HepG2 (cell line): ENCODE results near the gene MAN2A2. TPM values are rescaled to one million over a fixed set of nuclear protein-coding genes. Genes with fewer than 3 reads are reported as not detected.

Source experiments
- ADNP ChIP-seq: sonication (generic); formaldehyde crosslinking; IDR thresholded peaks from 2 replicates; pipeline ENCODE4 v1.4.0; 2020; ENCODE audit warnings: missing genetic modification reagents
- ATF2 ChIP-seq: sonication (generic); formaldehyde crosslinking; IDR thresholded peaks from 2 replicates; pipeline ENCODE4 v1.4.0; 2020; ENCODE audit warnings: missing genetic modification reagents
- ERF ChIP-seq: IDR thresholded peaks from 2 replicates; pipeline ENCODE4 v1.6.1; 2018; ENCODE audit warnings: missing biosample characterization, missing genetic modification reagents
- FOXO1 ChIP-seq: sonication (generic); formaldehyde crosslinking; IDR thresholded peaks from 2 replicates; pipeline ENCODE4 v1.4.0; 2020; ENCODE audit warnings: missing genetic modification reagents
- GATAD2A ChIP-seq: IDR thresholded peaks from 2 replicates; pipeline ENCODE4 v1.6.1; 2016
- GZF1 ChIP-seq: sonication (generic); formaldehyde crosslinking; IDR thresholded peaks from 2 replicates; pipeline ENCODE4 v1.5.1; 2020; ENCODE audit warnings: mild to moderate bottlenecking, missing genetic modification reagents
- HBP1 ChIP-seq: IDR thresholded peaks from 2 replicates; pipeline ENCODE4 v1.6.1; 2016; ENCODE audit warnings: low read depth, control low read depth
- ISL2 ChIP-seq: sonication (generic); formaldehyde crosslinking; IDR thresholded peaks from 2 replicates; pipeline ENCODE4 v1.5.0; 2020; ENCODE audit warnings: missing genetic modification reagents
- LRRFIP1 ChIP-seq: sonication (generic); formaldehyde crosslinking; conservative IDR thresholded peaks from 2 replicates; pipeline ENCODE4 v1.4.0; 2020; ENCODE audit warnings: missing genetic modification reagents
- MTF2 ChIP-seq: sonication (generic); formaldehyde crosslinking; IDR thresholded peaks from 2 replicates; pipeline ENCODE4 v1.5.0; 2020; ENCODE audit warnings: missing genetic modification reagents, borderline replicate concordance
- PATZ1 ChIP-seq: sonication (generic); formaldehyde crosslinking; IDR thresholded peaks from 2 replicates; pipeline ENCODE4 v1.4.0; 2020; ENCODE audit warnings: missing genetic modification reagents
- PCBP1 ChIP-seq: fragments of 200-400 bp; formaldehyde crosslinking; IDR thresholded peaks from 2 replicates; pipeline ENCODE4 v1.6.1; 2017; ENCODE audit warnings: mild to moderate bottlenecking, low read depth, low read length, borderline replicate concordance
- TBX2 ChIP-seq: sonication (generic); formaldehyde crosslinking; IDR thresholded peaks from 2 replicates; pipeline ENCODE4 v1.5.0; 2020; ENCODE audit warnings: missing genetic modification reagents, mild to moderate bottlenecking, borderline replicate concordance
- ZNF746 ChIP-seq: sonication (generic); formaldehyde crosslinking; IDR thresholded peaks from 2 replicates; pipeline ENCODE4 v1.8.0; 2022; ENCODE audit warnings: mild to moderate bottlenecking, missing genetic modification reagents
- ZNF788 ChIP-seq: sonication (generic); formaldehyde crosslinking; IDR thresholded peaks from 2 replicates; pipeline ENCODE4 v1.5.0; 2020; ENCODE audit warnings: mild to moderate bottlenecking, missing genetic modification reagents, borderline replicate concordance
- polyA plus RNA-seq, 8 experiments: library from polyadenylated mRNA; depleted of rRNA in 3 of 8; stranded (reverse) in 7 of 8; unstranded in 1 of 8; fragments of >200 nt; fragmentation: Illumina TruSeq in 4 of 8; extraction: Trizol in 4 of 8; gene quantifications; 2 replicates each; pipeline versions ENCODE4 v1.2.1 to v1.2.3, GENCODE V29; 2011 to 2016; ENCODE audit warnings: low read depth in 4 of 8, missing spikeins in 1 of 8, mixed read lengths in 1 of 8; ENCODE audit not compliant: insufficient read depth in 1 of 8
- total RNA-seq, 5 experiments: library from RNA; depleted of rRNA; stranded (reverse); fragments of >200 nt; fragmentation: Illumina TruSeq; extraction: Trizol; gene quantifications; 2 replicates each; pipeline ENCODE4 v1.2.3, GENCODE V29; 2016; ENCODE audit warnings: low read depth in 1 of 5

The MAN2A2 gene
- total and polyA plus RNA-seq, 2 of the 13 experiments (the other 11 are each of a cell fraction or from before 2014, with no cell fraction given) = 17.5 to 51.5 TPM

DNA sequence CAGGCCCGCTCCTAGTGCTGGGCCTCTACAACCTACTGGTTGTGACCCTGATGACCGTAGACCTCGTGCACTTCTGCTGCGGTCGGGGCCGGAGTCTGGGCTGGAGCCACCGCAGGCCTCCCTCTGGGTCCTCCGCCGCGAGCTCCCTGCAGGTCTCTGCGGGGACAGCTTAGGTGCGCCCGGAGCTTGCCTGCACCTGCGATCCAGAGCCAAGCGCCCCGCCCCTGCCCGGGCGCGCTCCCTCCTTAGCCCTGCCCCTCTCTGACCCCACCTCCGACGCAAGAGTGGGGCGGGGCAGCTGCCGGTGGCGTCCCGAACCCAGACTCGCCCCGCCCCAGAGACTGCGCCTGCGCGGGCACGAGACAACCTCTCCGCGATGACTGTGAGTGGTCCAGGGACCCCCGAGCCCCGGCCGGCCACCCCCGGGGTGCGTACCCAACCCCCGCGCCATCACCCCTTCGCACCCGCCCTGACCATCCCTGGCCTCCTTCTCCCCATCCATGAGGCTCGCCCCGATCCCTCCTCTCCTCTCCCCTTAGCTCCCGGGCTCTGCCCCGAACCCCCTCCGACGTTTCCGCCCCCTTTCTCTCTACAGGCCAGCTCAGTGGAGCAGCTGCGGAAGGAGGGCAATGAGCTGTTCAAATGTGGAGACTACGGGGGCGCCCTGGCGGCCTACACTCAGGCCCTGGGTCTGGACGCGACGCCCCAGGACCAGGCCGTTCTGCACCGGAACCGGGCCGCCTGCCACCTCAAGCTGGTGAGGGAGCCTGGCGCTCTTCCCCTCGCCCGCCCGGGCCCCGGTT is 32.0 kb downstream of the MAN2A2 start, which contains the start of gene UNC45A (continued):
- TF ChIP-seq HBP1 (CRISPR knock-in tag) = no peak
- TF ChIP-seq GATAD2A (CRISPR knock-in tag) = peak; percentile 40
- TF ChIP-seq PCBP1 = 0 out of 2 replicates have a peak, but pooled peaks have one; percentile 31
- TF ChIP-seq TBX2 (CRISPR knock-in tag) = peak; percentile 34; the same call in 1 of the 2 replicates
- no peak for TF ChIP-seq ADNP (CRISPR knock-in tag)
- 0 out of 2 replicates have a peak, but pooled peaks have one; percentile 60 for TF ChIP-seq ZNF788 (CRISPR knock-in tag)
- TF ChIP-seq GZF1 = no peak
- TF ChIP-seq LRRFIP1 (CRISPR knock-in tag) = no peak
- no peak for TF ChIP-seq FOXO1 (CRISPR knock-in tag)
- TF ChIP-seq MTF2 (CRISPR knock-in tag) = no peak
- TF ChIP-seq ATF2 (CRISPR knock-in tag) = 0 out of 2 replicates have a peak, but pooled peaks have one; percentile 27
- peak; percentile 44 for TF ChIP-seq PATZ1 (CRISPR knock-in tag)
- TF ChIP-seq ISL2 = 0 out of 2 replicates have a peak, but pooled peaks have one; percentile 38
- 0 out of 2 replicates have a peak, but pooled peaks have one; percentile 47 for TF ChIP-seq ERF (CRISPR knock-in tag)
- TF ChIP-seq ZNF746 (CRISPR knock-in tag) = no peak
